Glutamatergic neuron (in vitro differentiated cells): ENCODE data around the gene TMEM123. TPM values are rescaled to one million over a fixed set of nuclear protein-coding genes. Genes with fewer than 3 reads are reported as not detected.

Experiments
- DNase-seq: peaks from one replicate; pipeline ENCODE4 v3.0.0; 2022
- H3K27ac Mint-ChIP-seq: one replicate; pipeline ENCODE4 v1.8.0; 2020; ENCODE audit warnings: mild to moderate bottlenecking, mixed read lengths, inconsistent platforms; ENCODE audit not compliant: unreplicated experiment
- H3K27me3 Mint-ChIP-seq: one replicate; pipeline ENCODE4 v1.8.0; 2020; ENCODE audit warnings: mild to moderate bottlenecking, moderate library complexity, mixed read lengths, inconsistent platforms; ENCODE audit not compliant: unreplicated experiment
- H3K36me3 Mint-ChIP-seq: one replicate; pipeline ENCODE4 v1.8.0; 2020; ENCODE audit warnings: mild to moderate bottlenecking, mixed read lengths, inconsistent platforms; ENCODE audit not compliant: unreplicated experiment
- H3K4me1 Mint-ChIP-seq: one replicate; pipeline ENCODE4 v1.8.0; 2020; ENCODE audit warnings: mild to moderate bottlenecking, low read depth, mixed read lengths, inconsistent platforms; ENCODE audit not compliant: unreplicated experiment
- H3K4me3 Mint-ChIP-seq: one replicate; pipeline ENCODE4 v1.8.0; 2020; ENCODE audit warnings: mild to moderate bottlenecking, mixed read lengths, inconsistent platforms; ENCODE audit not compliant: unreplicated experiment
- H3K9me3 Mint-ChIP-seq: one replicate; pipeline ENCODE4 v1.8.0; 2020; ENCODE audit warnings: mild to moderate bottlenecking, moderate library complexity, mixed read lengths, inconsistent platforms; ENCODE audit not compliant: unreplicated experiment
- CTCF ChIP-seq: fragments of 200-600 bp; sonication (generic); IDR thresholded peaks from one replicate; pipeline ENCODE4 v1.5.0; 2021; ENCODE audit not compliant: partially characterized antibody, unreplicated experiment
- total RNA-seq: library from RNA; stranded (reverse); fragmentation: NEBNext Ultra II Directional; extraction: Animal tissue kit (Norgen Biotek cat#: 25700); gene quantifications from one replicate; pipeline ENCODE4 v1.2.1, GENCODE V29; 2021; ENCODE audit not compliant: unreplicated experiment

TMEM123 gene
- total RNA-seq, 1 donor from 2014 or later = 18.1 TPM

DNA sequence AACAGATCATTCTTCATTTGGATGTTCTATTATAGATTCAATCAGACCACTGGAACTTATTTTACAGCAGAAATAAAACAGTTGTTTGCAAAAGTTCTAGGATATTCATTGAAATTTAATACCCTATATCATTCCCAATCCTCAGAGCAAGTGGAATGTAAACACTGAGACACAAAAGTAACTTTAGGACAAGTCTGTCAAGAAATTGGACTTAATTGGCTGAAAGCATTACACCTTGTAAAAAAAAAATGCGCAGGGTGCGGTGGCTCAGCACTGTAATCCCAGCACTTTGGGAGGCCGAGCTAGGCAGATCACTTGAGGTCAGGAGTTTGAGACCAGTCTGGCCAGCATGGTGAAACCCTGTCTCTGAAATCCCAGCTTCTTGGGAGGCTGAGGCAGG, 29.9 kb upstream of the TMEM123 start:
- peaks cover 11% of the 10 kb centered on the region for H3K4me1 Mint-ChIP-seq
- no peak overlapping the region for H3K27ac Mint-ChIP-seq
- H3K27me3 Mint-ChIP-seq = no peaks in the 10 kb centered on the region
- no peak for TF ChIP-seq CTCF
- H3K4me3 Mint-ChIP-seq = no peak overlapping the region
- DNase-seq = no peak
- no peaks in the 10 kb centered on the region for H3K36me3 Mint-ChIP-seq
- H3K9me3 Mint-ChIP-seq = peaks cover 3% of the 10 kb centered on the region

DNA sequence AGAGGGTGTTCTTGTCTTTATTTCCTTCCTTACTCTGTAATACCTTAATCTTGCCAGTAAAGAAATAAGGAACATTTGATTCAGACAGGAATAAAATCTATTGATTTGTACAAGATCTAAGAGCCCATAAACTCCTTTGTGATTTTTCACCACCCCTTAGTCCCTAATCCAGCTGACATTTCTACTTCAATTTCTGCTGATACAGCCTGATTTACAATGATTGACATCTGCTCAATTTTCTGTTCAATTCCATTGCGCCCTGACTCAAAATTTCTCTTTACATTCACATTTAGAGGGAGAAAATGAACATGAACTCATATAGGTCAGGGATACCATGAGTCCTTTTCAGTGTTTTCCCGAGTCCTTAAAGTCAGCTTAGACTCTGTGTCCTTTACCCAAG, 27.2 kb upstream of the TMEM123 start:
- Mint-ChIP-seq H3K27ac (no peak overlapping the region), H3K4me3 (no peak overlapping the region), H3K4me1 (peaks cover 11% of the 10 kb centered on the region), H3K27me3 (no peaks in the 10 kb centered on the region), H3K9me3 (peaks cover 3% of the 10 kb centered on the region), H3K36me3 (no peaks in the 10 kb centered on the region)
- DNase-seq = no peak
- TF ChIP-seq CTCF = no peak

DNA sequence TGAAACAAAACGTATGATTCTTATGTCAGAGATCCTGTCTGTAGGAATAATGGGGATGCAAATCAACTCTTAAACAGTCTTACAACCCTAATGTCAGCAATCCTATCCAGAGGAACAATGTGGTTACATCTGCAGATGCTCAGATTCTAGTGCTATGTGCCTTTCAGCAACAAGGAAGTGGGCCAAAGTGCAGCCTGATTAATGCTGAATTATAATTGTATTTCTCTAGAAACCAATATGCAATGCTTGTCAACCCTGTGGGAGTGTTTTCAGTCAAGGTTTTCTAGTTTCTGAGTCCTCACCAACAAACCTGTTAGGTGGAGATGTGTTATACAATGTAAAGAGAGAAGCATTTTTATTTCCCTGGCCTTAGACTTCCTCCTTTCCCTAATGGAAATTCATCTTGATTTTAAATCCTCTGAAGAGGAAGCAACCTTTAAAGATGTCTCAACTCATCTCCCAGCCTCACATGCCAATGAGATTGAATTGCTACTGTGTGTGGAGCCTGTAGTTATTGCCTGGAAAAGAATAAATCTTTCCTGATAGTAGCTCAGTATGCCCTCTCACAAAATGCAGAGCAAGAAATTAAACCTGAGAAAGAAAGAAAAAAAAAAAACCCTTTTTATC, 26.2 kb upstream of the TMEM123 start:
- Mint-ChIP-seq H3K27ac (no peak overlapping the region), H3K9me3 (peaks cover 3% of the 10 kb centered on the region), H3K4me1 (peaks cover 11% of the 10 kb centered on the region), H3K27me3 (no peaks in the 10 kb centered on the region), H3K4me3 (no peak overlapping the region), H3K36me3 (no peaks in the 10 kb centered on the region)
- no peak for DNase-seq
- no peak for TF ChIP-seq CTCF

DNA sequence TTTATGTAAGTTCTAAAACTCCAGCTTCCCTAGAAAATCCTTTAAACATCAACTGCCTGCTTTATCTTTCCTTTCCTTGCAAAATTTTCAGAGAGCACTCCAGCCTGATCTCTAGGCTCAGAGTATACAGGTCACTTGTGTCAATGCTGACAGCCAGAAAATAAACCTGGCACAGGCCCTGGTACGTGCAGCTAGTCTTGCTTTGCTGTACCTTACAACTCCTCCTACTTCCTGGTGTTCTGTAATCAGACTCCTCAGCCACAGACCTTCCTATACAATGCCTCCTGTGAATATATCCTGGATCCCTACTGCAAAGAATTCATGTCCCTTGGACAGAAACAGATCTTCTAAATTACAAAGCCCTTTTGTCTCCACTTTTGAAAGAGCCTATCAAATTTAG, 24.2 kb upstream of the TMEM123 start:
- Mint-ChIP-seq H3K4me3 (no peak overlapping the region), H3K27ac (no peak overlapping the region), H3K27me3 (no peaks in the 10 kb centered on the region), H3K9me3 (peaks cover 3% of the 10 kb centered on the region), H3K36me3 (no peaks in the 10 kb centered on the region), H3K4me1 (peaks cover 11% of the 10 kb centered on the region)
- DNase-seq = no peak
- TF ChIP-seq CTCF = no peak

DNA sequence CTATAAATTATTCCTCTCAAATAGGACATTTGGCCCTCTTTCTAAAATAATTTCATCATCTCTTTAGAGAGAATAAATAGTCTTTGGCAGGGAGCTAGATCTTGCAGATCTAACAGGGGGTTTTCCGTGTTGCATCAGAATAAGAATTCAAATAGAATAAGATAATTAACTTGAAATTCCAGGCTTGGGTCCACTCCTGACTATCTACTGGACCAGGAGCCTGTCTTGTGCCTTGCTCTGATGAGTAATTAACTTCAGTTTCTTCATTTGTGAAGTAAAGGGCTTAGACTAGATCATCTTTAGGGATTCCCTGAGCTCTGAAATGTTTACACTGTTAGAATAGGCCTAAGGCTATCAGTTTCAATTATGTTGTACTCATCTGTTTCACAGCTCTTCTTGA, 23.5 kb upstream of the TMEM123 start:
- no peak overlapping the region for H3K27ac Mint-ChIP-seq
- H3K9me3 Mint-ChIP-seq = peaks cover 3% of the 10 kb centered on the region
- no peaks in the 10 kb centered on the region for H3K36me3 Mint-ChIP-seq
- H3K4me1 Mint-ChIP-seq = peaks cover 11% of the 10 kb centered on the region
- DNase-seq = no peak
- no peak overlapping the region for H3K4me3 Mint-ChIP-seq
- no peaks in the 10 kb centered on the region for H3K27me3 Mint-ChIP-seq
- TF ChIP-seq CTCF = no peak
